Measurements from ENCODE around the gene DNALI1. TPM values are rescaled to one million over a fixed set of nuclear protein-coding genes. Genes with fewer than 3 reads are reported as not detected.
"Not testable (repeated sequence)": the region's sequence is repeated elsewhere in the genome, so short reads cannot be mapped to it uniquely, and the experiment has no call there.

The DNALI1 gene
- total RNA-seq, 1 experiment from 2014 or later, result 6.3 TPM

- CTCF ChIA-PET; H3K4me3 ChIP-seq (ENCODE audit: low read depth, low read length, poor library complexity, severe bottlenecking); H3K4me1 ChIP-seq (ENCODE audit: insufficient read depth, low read length, poor library complexity, severe bottlenecking); H3K36me3 ChIP-seq (ENCODE audit: insufficient read depth, low read length, poor library complexity, severe bottlenecking); DNase-seq (ENCODE audit: low spot score); intact Hi-C loops (cut with micrococcal nuclease; ENCODE audit: unreplicated experiment); H3K27ac ChIP-seq (ENCODE audit: low read depth, low read length, poor library complexity, severe bottlenecking); H3K27me3 ChIP-seq (replicated peaks; ENCODE audit: insufficient read depth, low read depth, low read length, poor library complexity); H3K9me3 ChIP-seq (ENCODE audit: low read depth, low read length, poor library complexity, severe bottlenecking); BruUV-seq (replicated peaks): not testable (repeated sequence)
- POLR2A ChIA-PET (ENCODE audit: low non-redundant PET), result interaction anchor here (0.6 kb wide), 1 partner anchor 15 kb away, joined by 3 read pairs; no protein-coding TSS in a partner anchor
These were observed 37.8 kb upstream of the DNALI1 start for GRCh38 chr1:37518929-37519328.

DNA sequence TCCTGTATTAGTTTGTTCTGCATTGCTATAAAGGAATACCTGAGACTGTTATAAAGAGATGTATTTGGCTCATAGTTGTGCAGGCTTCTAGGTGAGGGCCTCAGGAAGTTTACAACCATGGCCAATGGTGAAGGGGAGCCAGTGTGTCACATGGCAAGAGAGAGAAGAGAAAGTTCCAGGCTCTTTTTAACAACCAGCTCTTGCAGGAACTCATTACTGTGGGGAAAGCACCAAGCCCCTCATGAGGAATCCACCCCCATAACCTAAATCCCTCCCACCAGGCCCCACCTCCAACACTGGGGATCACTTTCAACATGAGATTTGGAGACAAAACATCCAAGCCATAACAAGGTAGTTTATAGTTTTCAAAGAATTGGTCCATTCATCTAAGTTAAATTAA, 37.1 kb upstream of the DNALI1 start:
- BruUV-seq (replicated peaks), result no TSS peak
- no peak for TF ChIP-seq EZH2 (IDR thresholded peaks at IDR 0.05; ENCODE audit: borderline replicate concordance, low read depth, low read length, poor library complexity, severe bottlenecking)
- TF ChIP-seq, protein P1, sequence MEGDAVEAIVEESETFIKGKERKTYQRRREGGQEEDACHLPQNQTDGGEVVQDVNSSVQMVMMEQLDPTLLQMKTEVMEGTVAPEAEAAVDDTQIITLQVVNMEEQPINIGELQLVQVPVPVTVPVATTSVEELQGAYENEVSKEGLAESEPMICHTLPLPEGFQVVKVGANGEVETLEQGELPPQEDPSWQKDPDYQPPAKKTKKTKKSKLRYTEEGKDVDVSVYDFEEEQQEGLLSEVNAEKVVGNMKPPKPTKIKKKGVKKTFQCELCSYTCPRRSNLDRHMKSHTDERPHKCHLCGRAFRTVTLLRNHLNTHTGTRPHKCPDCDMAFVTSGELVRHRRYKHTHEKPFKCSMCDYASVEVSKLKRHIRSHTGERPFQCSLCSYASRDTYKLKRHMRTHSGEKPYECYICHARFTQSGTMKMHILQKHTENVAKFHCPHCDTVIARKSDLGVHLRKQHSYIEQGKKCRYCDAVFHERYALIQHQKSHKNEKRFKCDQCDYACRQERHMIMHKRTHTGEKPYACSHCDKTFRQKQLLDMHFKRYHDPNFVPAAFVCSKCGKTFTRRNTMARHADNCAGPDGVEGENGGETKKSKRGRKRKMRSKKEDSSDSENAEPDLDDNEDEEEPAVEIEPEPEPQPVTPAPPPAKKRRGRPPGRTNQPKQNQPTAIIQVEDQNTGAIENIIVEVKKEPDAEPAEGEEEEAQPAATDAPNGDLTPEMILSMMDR (conservative IDR thresholded peaks at IDR 0.05; ENCODE audit: low read depth, low read length), result no peak
- Histone ChIP-seq H3K36me3 (ENCODE audit: insufficient read depth, low read length, poor library complexity, severe bottlenecking) (no peaks in the 10 kb centered on the region), H3K27ac (ENCODE audit: low read depth, low read length, poor library complexity, severe bottlenecking) (no peak overlapping the region), H3K27me3 (replicated peaks; ENCODE audit: insufficient read depth, low read depth, low read length, poor library complexity) (no peaks in the 10 kb centered on the region), H3K4me3 (ENCODE audit: low read depth, low read length, poor library complexity, severe bottlenecking) (no peak overlapping the region), H3K9me3 (ENCODE audit: low read depth, low read length, poor library complexity, severe bottlenecking) (no peaks in the 10 kb centered on the region), H3K4me1 (ENCODE audit: insufficient read depth, low read length, poor library complexity, severe bottlenecking) (no peaks in the 10 kb centered on the region)
- DNase-seq (ENCODE audit: low spot score), result no peak
- CTCF ChIA-PET, result no interaction called here
- POLR2A ChIA-PET (ENCODE audit: low non-redundant PET), result no interaction called here
- intact Hi-C loops (cut with micrococcal nuclease; ENCODE audit: unreplicated experiment), result no loop called here

DNA sequence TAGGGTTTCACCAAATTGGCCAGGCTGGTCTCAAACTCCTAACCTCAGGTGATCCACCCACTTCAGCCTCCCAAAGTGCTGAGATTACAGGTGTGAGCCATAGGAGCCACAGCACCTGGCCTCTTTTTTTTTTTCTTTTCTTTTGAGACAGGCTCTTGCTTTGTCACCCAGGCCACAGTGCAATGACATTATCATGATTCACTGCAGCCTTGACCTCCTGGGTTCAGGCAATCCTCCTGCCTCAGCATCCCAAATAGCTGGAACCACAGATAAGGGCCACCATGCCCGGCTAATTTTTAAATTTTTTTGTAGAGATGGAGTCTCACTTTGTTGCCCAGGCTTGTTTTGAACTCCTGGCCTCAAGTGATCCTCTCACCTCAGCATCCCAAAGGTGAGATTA, 26.9 kb upstream of the DNALI1 start:
- intact Hi-C loops (cut with micrococcal nuclease; ENCODE audit: unreplicated experiment); H3K36me3 ChIP-seq (ENCODE audit: insufficient read depth, low read length, poor library complexity, severe bottlenecking); H3K4me3 ChIP-seq (ENCODE audit: low read depth, low read length, poor library complexity, severe bottlenecking); H3K27ac ChIP-seq (ENCODE audit: low read depth, low read length, poor library complexity, severe bottlenecking); DNase-seq (ENCODE audit: low spot score); BruUV-seq (replicated peaks); H3K27me3 ChIP-seq (replicated peaks; ENCODE audit: insufficient read depth, low read depth, low read length, poor library complexity); CTCF ChIA-PET; H3K9me3 ChIP-seq (ENCODE audit: low read depth, low read length, poor library complexity, severe bottlenecking); H3K4me1 ChIP-seq (ENCODE audit: insufficient read depth, low read length, poor library complexity, severe bottlenecking): not testable (repeated sequence)
- POLR2A ChIA-PET (ENCODE audit: low non-redundant PET), result interaction anchor here (0.7 kb wide), 1 partner anchor 19 kb away, joined by 11 read pairs; no protein-coding TSS in a partner anchor

DNA sequence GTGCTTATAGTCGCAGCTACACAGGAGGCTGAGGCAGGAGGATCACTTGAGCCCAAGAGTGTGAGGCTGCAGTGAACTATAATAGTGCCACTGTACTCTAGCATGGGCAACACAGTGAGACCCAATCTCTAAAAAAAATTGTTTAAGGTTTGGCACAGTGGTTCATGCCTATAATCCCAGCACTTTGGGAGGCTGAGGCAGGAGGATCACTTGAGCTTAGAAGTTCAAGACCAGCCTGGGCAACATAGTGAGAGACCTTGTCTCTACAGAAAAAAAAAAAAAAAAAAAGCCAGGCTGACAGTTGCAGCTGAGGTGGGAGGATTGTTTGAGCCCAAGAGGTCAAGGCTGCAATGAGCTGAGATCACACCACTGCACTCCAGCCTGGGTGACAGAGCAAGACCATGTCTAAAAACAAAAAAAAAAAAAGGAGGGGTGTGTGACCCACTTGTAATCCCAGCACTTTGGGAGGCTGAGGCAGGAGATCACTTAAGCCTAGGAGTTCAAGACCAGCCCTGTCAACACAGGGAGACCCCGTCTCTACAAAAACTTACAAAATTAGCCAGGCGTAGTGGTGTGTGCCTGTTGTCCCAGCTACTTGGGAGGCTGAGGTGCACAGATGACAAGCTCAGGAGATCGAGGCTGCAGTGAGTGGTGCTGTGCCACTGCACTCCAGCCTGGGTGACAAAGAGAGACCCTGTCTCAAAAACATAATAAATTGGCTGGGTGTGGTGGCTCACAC, 24.2 kb upstream of the DNALI1 start:
- H3K27ac ChIP-seq (ENCODE audit: low read depth, low read length, poor library complexity, severe bottlenecking); intact Hi-C loops (cut with micrococcal nuclease; ENCODE audit: unreplicated experiment); H3K9me3 ChIP-seq (ENCODE audit: low read depth, low read length, poor library complexity, severe bottlenecking); DNase-seq (ENCODE audit: low spot score); H3K27me3 ChIP-seq (replicated peaks; ENCODE audit: insufficient read depth, low read depth, low read length, poor library complexity); BruUV-seq (replicated peaks); POLR2A ChIA-PET (ENCODE audit: low non-redundant PET); CTCF ChIA-PET; H3K4me3 ChIP-seq (ENCODE audit: low read depth, low read length, poor library complexity, severe bottlenecking); H3K36me3 ChIP-seq (ENCODE audit: insufficient read depth, low read length, poor library complexity, severe bottlenecking); H3K4me1 ChIP-seq (ENCODE audit: insufficient read depth, low read length, poor library complexity, severe bottlenecking): not testable (repeated sequence)

All from A673 (cell line).